ENCODE results near the gene COL27A1. TPM values are rescaled to one million over a fixed set of nuclear protein-coding genes. Genes with fewer than 3 reads are reported as not detected.
"Not testable (repeated sequence)": the region's sequence is repeated elsewhere in the genome, so short reads cannot be mapped to it uniquely, and the experiment has no call there.

The COL27A1 gene
- total and polyA plus RNA-seq, 12 donors: 3.1 to 35.8 (median 5.1) TPM

GRCh38 chr9:114321759-114322158 is 166.4 kb downstream of the COL27A1 start:
- Histone ChIP-seq H3K36me3 (no peaks in the 10 kb centered on the region), H3K4me1 (peaks cover 0 to 8% (median 0%) of the 10 kb centered on the region in 9 donors), H3K9me3 (no peaks in the 10 kb centered on the region), H3K4me3 (no peak overlapping the region), H3K27ac (no peak overlapping the region), H3K27me3 (peaks cover 0 to 22% (median 10%) of the 10 kb centered on the region in 7 donors)
- ATAC-seq (no peak), DNase-seq (no peak)
- no peak for TF ChIP-seq CTCF (IDR thresholded peaks at IDR 0.05)
- WGBS, 2 donors: 82 to 91% methylated on average over 8 of the region's 8 CpGs
- intact Hi-C loops (cut with DNase I): no loop called here

GRCh38 chr9:114322160-114322818 is 167.0 kb downstream of the COL27A1 start:
- peaks cover 0 to 22% (median 10%) of the 10 kb centered on the region in 7 donors for H3K27me3 ChIP-seq
- 75 to 82% methylated on average over 11 to 12 of the region's 12 CpGs for WGBS, 2 donors
- DNase-seq; H3K9me3 ChIP-seq; H3K4me1 ChIP-seq; ATAC-seq; H3K36me3 ChIP-seq; intact Hi-C loops (cut with DNase I); H3K27ac ChIP-seq; H3K4me3 ChIP-seq: not testable (repeated sequence)

- peak in 4 of 8 donors; percentile 24 to 56 (median 48) for ATAC-seq
- 74 to 77% methylated on average over 3 to 4 of the region's 15 CpGs for WGBS, 2 donors
- H3K4me3 ChIP-seq; intact Hi-C loops (cut with DNase I); H3K27ac ChIP-seq; H3K36me3 ChIP-seq; H3K9me3 ChIP-seq; H3K4me1 ChIP-seq; DNase-seq: not testable (repeated sequence)
- peaks cover 0 to 22% (median 10%) of the 10 kb centered on the region in 7 donors for H3K27me3 ChIP-seq
These were observed 167.6 kb downstream of the COL27A1 start, which contains the start of gene ORM1 for GRCh38 chr9:114322831-114323531. ORM1 (plus strand) TSS chr9:114323098; CDS start chr9:114323134, 36 bp downstream.

GRCh38 chr9:114323849-114324248 is 168.5 kb downstream of the COL27A1 start:
- DNase-seq; H3K36me3 ChIP-seq; H3K9me3 ChIP-seq; intact Hi-C loops (cut with DNase I); H3K27ac ChIP-seq; H3K4me3 ChIP-seq; H3K4me1 ChIP-seq; ATAC-seq: not testable (repeated sequence)
- H3K27me3 ChIP-seq: peaks cover 0 to 26% (median 11%) of the 10 kb centered on the region in 7 donors
- WGBS, 2 donors: 72 to 85% methylated on average over 5 to 6 of the region's 6 CpGs

- no peaks in the 10 kb centered on the region for H3K4me1 ChIP-seq
- H3K4me3 ChIP-seq: no peak overlapping the region
- 90 to 91% methylated on average over 8 of the region's 8 CpGs for WGBS, 2 donors
- intact Hi-C loops (cut with DNase I): no loop called here
- H3K27ac ChIP-seq: no peak overlapping the region
- ATAC-seq (no peak), DNase-seq (no peak)
- no peak for TF ChIP-seq CTCF (IDR thresholded peaks at IDR 0.05)
- H3K36me3 ChIP-seq: no peaks in the 10 kb centered on the region
- peaks cover 0 to 26% (median 11%) of the 10 kb centered on the region in 7 donors for H3K27me3 ChIP-seq
- H3K9me3 ChIP-seq: no peaks in the 10 kb centered on the region
These were observed 169.2 kb downstream of the COL27A1 start for GRCh38 chr9:114324492-114324891.

GRCh38 chr9:114324965-114325364 is 169.6 kb downstream of the COL27A1 start:
- 83 to 86% methylated on average over 7 of the region's 9 CpGs for WGBS, 2 donors
- H3K36me3 ChIP-seq; H3K4me3 ChIP-seq; H3K27ac ChIP-seq; H3K9me3 ChIP-seq; intact Hi-C loops (cut with DNase I); DNase-seq; H3K4me1 ChIP-seq: not testable (repeated sequence)
- ATAC-seq: peak in 1 of 8 donors; percentile 3
- peaks cover 0 to 25% (median 10%) of the 10 kb centered on the region in 7 donors for H3K27me3 ChIP-seq

GRCh38 chr9:114325684-114326254 is 170.4 kb downstream of the COL27A1 start:
- peaks cover 0 to 22% (median 7%) of the 10 kb centered on the region in 7 donors for H3K27me3 ChIP-seq
- 77 to 81% methylated on average over 3 of the region's 3 CpGs for WGBS, 2 donors
- H3K27ac ChIP-seq; DNase-seq; H3K4me1 ChIP-seq; intact Hi-C loops (cut with DNase I); H3K4me3 ChIP-seq; ATAC-seq; H3K9me3 ChIP-seq; H3K36me3 ChIP-seq: not testable (repeated sequence)

All from heart right ventricle (tissue), 16 donors.